ENCODE measurements around the gene PARP8.
"Not testable (repeated sequence)": the region's sequence is repeated elsewhere in the genome, so short reads cannot be mapped to it uniquely, and the experiment has no call there.

PARP8 gene

GRCh38 chr5:50666261-50667022 is at the start of gene PARP8:
PARP8 (plus strand) TSS chr5:50666637; CDS start chr5:50667096, 459 bp downstream.
- DNase-seq = no peak

- no peak for DNase-seq
These were observed 42.8 kb upstream of the PARP8 start for GRCh38 chr5:50623666-50624065.

- DNase-seq = not testable (repeated sequence)
These were observed 31.6 kb upstream of the PARP8 start for GRCh38 chr5:50634866-50635265.

GRCh38 chr5:50637576-50637975 is 28.9 kb upstream of the PARP8 start:
- not testable (repeated sequence) for DNase-seq

GRCh38 chr5:50646591-50646990 is 19.8 kb upstream of the PARP8 start:
- no peak for DNase-seq

GRCh38 chr5:50647726-50648125 is 18.7 kb upstream of the PARP8 start:
- DNase-seq = no peak

GRCh38 chr5:50653946-50654345 is 12.5 kb upstream of the PARP8 start:
- no peak for DNase-seq

GRCh38 chr5:50655067-50655809 is 11.2 kb upstream of the PARP8 start:
- DNase-seq = no peak

GRCh38 chr5:50655810-50656205 is 10.6 kb upstream of the PARP8 start:
- no peak for DNase-seq

GRCh38 chr5:50657044-50657443 is 9.4 kb upstream of the PARP8 start:
- no peak for DNase-seq

- DNase-seq = no peak
These were observed 8.2 kb upstream of the PARP8 start for GRCh38 chr5:50658246-50658645.

- no peak for DNase-seq
These were observed 2.8 kb upstream of the PARP8 start for GRCh38 chr5:50663636-50664035.

- no peak for DNase-seq
These were observed 1.3 kb upstream of the PARP8 start for GRCh38 chr5:50665091-50665490.

GRCh38 chr5:50665761-50666202 is 655 bp upstream of the PARP8 start:
- not testable (repeated sequence) for DNase-seq

GRCh38 chr5:50667023-50667652 is 701 bp downstream of the PARP8 start:
- DNase-seq = peak; percentile 41

GRCh38 chr5:50667653-50668595 is 1.5 kb downstream of the PARP8 start:
- DNase-seq = no peak

GRCh38 chr5:50668636-50669035 is 2.2 kb downstream of the PARP8 start:
- DNase-seq = not testable (repeated sequence)

GRCh38 chr5:50672663-50673062 is 6.2 kb downstream of the PARP8 start:
- DNase-seq = no peak

- not testable (repeated sequence) for DNase-seq
These were observed 7.0 kb downstream of the PARP8 start for GRCh38 chr5:50673444-50673843.

- no peak for DNase-seq
These were observed 8.9 kb downstream of the PARP8 start for GRCh38 chr5:50675385-50675784.

GRCh38 chr5:50679554-50679953 is 13.1 kb downstream of the PARP8 start:
- not testable (repeated sequence) for DNase-seq

GRCh38 chr5:50684721-50685120 is 18.3 kb downstream of the PARP8 start:
- DNase-seq = no peak

- no peak for DNase-seq
These were observed 21.1 kb downstream of the PARP8 start for GRCh38 chr5:50687548-50687947.

All from NCI-H2227 treated with DMSO at 0.1 percent for 48 hours (cell line).